HG02970 (cell line): ENCODE measurements around the gene MAPK13.
"Not testable (repeated sequence)": the region's sequence is repeated elsewhere in the genome, so short reads cannot be mapped to it uniquely, and the experiment has no call there.

Source experiments
- ATAC-seq: cut with Tn5 transposase; IDR thresholded peaks from one replicate; pipeline ENCODE4 v1.9.1; 2021; ENCODE audit warnings: mild to moderate bottlenecking, moderate library complexity, moderate number of reproducible peaks; ENCODE audit not compliant: unreplicated experiment, low FRiP score

Gene MAPK13

DNA sequence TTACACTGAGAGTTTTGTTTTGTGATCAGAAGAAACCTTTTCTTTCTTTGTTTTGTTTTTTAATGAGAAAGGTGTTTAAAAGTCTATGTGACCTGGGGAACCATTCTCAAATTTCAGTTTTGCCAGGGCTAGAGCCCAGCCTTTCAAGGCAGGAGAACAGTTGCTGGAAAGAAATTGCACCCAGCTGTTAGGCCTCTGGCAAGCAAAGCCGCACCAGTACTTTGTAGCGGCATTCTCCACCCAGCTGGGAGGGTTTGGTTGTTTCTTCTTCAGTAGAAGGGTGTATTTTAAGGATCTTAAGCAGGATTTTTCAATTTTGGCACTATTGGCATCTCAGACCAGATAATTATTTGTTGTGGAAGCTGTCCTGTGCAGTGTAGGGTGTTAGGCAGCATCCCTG is 16.6 kb upstream of the MAPK13 start:
- ATAC-seq, result no peak

DNA sequence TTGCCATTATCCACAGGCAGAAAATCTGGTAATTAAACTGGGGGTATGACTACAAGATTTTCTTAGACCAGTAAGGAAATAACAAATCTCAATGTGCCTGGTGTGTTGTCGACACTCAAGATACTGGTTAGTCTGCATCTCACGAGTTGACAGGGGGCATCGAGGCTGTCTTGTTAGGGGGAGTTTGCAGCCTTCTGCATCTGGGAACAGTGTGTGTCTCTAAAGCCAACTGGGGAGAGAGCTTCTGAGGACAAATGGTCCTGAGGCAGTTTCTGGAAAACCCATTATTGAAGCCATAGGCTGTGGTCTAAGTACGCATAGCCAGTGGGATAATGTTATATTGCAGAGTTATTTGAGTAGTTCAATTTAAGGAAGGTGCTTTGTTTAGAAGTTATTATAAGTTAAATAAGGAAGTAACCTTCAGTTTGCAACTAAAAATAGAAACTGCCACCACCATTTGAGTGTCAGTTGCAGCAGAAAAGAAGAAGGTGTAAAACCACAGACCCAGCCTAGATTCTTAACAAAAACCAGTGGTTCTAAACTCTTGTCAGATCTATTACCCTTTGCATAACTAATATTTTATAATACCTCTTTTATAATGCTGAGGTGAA is 15.4 kb upstream of the MAPK13 start:
- no peak for ATAC-seq

GRCh38 chr6:36115412-36115811 is 14.9 kb upstream of the MAPK13 start:
- no peak for ATAC-seq

GRCh38 chr6:36116066-36116864 is 14.0 kb upstream of the MAPK13 start:
- no peak for ATAC-seq

- ATAC-seq, result no peak
Observed at GRCh38 chr6:36116943-36117342, 13.4 kb upstream of the MAPK13 start.

DNA sequence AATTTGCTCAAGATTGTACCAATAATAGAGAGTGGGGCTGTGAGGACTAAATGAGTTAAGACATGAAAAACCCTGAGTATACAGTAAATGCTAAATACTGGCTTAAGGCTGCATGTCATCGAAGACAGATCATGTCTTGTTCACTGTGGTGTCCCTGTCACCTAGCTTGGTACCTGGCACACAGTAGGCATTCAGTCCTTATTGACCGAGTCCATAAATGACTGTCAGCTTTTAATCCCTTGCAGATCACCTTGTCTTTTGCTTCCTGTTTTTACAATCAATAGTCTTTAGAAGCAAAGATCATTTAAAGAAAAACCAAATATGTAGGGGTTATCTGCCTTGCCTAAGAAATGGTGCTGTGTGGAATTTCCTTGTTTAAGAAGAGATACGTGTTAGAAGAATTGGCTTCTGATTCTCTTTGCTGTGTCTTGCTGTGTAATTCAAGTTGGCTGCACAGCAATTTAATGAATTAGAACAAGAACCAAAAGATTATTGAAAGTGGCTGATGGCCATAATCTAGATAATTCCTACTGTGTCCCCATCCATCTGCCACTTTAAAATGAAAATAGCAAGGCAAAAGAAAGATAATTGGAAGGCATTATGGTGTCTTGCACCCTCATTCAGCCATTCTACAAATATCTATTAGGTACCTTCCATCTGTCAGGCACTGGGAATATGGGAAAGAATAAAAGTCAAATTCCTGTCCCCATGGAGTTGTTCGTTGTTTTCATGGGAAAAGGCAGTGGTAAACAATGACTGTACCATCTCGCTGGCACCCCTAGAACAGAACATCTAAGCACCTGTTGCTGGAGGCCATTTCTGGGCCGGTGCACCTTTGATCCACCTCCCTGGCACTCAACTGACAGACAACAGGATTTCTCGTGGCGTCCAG is 12.4 kb upstream of the MAPK13 start:
- no peak for ATAC-seq

GRCh38 chr6:36118550-36119107 is 11.7 kb upstream of the MAPK13 start:
- ATAC-seq, result no peak

GRCh38 chr6:36119209-36119608 is 11.1 kb upstream of the MAPK13 start:
- ATAC-seq, result no peak

GRCh38 chr6:36120018-36120417 is 10.3 kb upstream of the MAPK13 start:
- no peak for ATAC-seq

GRCh38 chr6:36120539-36120938 is 9.8 kb upstream of the MAPK13 start:
- no peak for ATAC-seq

- ATAC-seq, result no peak
Observed at GRCh38 chr6:36120979-36121786, 9.1 kb upstream of the MAPK13 start.

- ATAC-seq, result no peak
Observed at GRCh38 chr6:36121787-36122494, 8.4 kb upstream of the MAPK13 start.

GRCh38 chr6:36122495-36123269 is 7.6 kb upstream of the MAPK13 start:
- no peak for ATAC-seq

- no peak for ATAC-seq
Observed at GRCh38 chr6:36123270-36124139, 6.8 kb upstream of the MAPK13 start.

GRCh38 chr6:36124346-36124745 is 6.0 kb upstream of the MAPK13 start:
- not testable (repeated sequence) for ATAC-seq

DNA sequence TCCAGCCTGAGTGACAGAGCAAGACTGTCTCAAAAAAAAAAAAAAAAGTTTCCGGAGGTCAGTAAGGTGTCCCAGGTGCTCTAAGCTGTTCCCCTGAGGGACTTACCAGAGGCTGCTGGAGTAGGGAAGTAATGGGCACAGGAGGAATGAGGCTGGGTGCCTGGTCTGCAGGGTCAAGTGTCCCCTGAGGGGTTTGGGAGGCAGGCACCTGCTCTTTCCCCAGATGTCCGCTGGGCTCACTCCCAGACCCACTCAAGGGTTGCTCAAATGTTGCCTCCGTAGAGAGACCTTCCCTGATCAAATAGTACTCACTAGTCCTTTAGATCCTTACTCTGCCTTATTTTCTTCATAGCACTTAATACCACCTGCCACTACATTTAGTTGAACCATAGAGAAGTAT is 5.4 kb upstream of the MAPK13 start:
- ATAC-seq, result no peak

- ATAC-seq, result no peak
Observed at GRCh38 chr6:36125575-36125974, 4.7 kb upstream of the MAPK13 start.

GRCh38 chr6:36126121-36126520 is 4.2 kb upstream of the MAPK13 start:
- no peak for ATAC-seq
